WTC11 (cell line): ENCODE measurements around the gene CTNNA3.

ENCODE experiments used
- CTCF ChIP-seq: fragments of 200-600 bp; IDR thresholded peaks from 2 replicates; pipeline ENCODE4 v1.8.0; 2022; ENCODE audit warnings: antibody characterized with exemption
- E2F4 ChIP-seq: sonication (generic); formaldehyde crosslinking; IDR thresholded peaks from 2 replicates; pipeline ENCODE4 v1.8.1; 2022; ENCODE audit warnings: low read depth, mild to moderate bottlenecking, moderate library complexity, missing genetic modification reagents, borderline replicate concordance
- ELF4 ChIP-seq: sonication (generic); formaldehyde crosslinking; IDR thresholded peaks from 2 replicates; pipeline ENCODE4 v1.8.1; 2022; ENCODE audit warnings: low read depth, mild to moderate bottlenecking, moderate library complexity, missing genetic modification reagents
- ESRRA ChIP-seq: sonication (generic); formaldehyde crosslinking; IDR thresholded peaks from 2 replicates; pipeline ENCODE4 v1.8.1; 2022; ENCODE audit warnings: mild to moderate bottlenecking, missing genetic modification reagents, borderline replicate concordance
- ETV6 ChIP-seq: sonication (generic); formaldehyde crosslinking; IDR thresholded peaks from 2 replicates; pipeline ENCODE4 v1.8.1; 2022; ENCODE audit warnings: mild to moderate bottlenecking, missing genetic modification reagents
- FOXP4 ChIP-seq: sonication (generic); formaldehyde crosslinking; IDR thresholded peaks from 2 replicates; pipeline ENCODE4 v1.8.0; 2022; ENCODE audit warnings: mild to moderate bottlenecking, missing genetic modification reagents
- GABPB1 ChIP-seq: sonication (generic); formaldehyde crosslinking; IDR thresholded peaks from 2 replicates; pipeline ENCODE4 v1.8.1; 2023; ENCODE audit warnings: mild to moderate bottlenecking, missing genetic modification reagents
- GTF2I ChIP-seq: fragments of 250-450 bp; sonication (Bioruptor Pico); conservative IDR thresholded peaks from 2 replicates; pipeline ENCODE4 v1.4.0; 2021; ENCODE audit warnings: mild to moderate bottlenecking
- IRF2 ChIP-seq: sonication (generic); formaldehyde crosslinking; IDR thresholded peaks from 2 replicates; pipeline ENCODE4 v1.8.0; 2022; ENCODE audit warnings: low read depth, missing genetic modification reagents, borderline replicate concordance
- NFE2L1 ChIP-seq: sonication (generic); formaldehyde crosslinking; IDR thresholded peaks from 2 replicates; pipeline ENCODE4 v1.8.1; 2023; ENCODE audit warnings: missing genetic modification reagents
- SOX15 ChIP-seq: fragments of 250-450 bp; sonication (Bioruptor Pico); IDR thresholded peaks from 2 replicates; pipeline ENCODE4 v1.9.0; 2021; ENCODE audit warnings: mild to moderate bottlenecking
- ZNF232 ChIP-seq: sonication (generic); formaldehyde crosslinking; IDR thresholded peaks from 2 replicates; pipeline ENCODE4 v1.8.0; 2022; ENCODE audit warnings: mild to moderate bottlenecking, missing genetic modification reagents
- ZNF416 ChIP-seq: fragments of 250-450 bp; sonication (Bioruptor Pico); IDR thresholded peaks from 2 replicates; pipeline ENCODE4 v1.9.0; 2021; ENCODE audit warnings: mild to moderate bottlenecking, inconsistent platforms

- TF ChIP-seq CTCF, result no peak
- no peak for TF ChIP-seq ETV6 (CRISPR knock-in tag)
- no peak for TF ChIP-seq FOXP4 (CRISPR knock-in tag)
- no peak for TF ChIP-seq ZNF416 (CRISPR knock-in tag)
- TF ChIP-seq SOX15 (CRISPR knock-in tag), result no peak
- no peak for TF ChIP-seq GABPB1 (CRISPR knock-in tag)
- TF ChIP-seq ELF4 (CRISPR knock-in tag), result no peak
- TF ChIP-seq NFE2L1 (CRISPR knock-in tag), result no peak
- no peak for TF ChIP-seq ESRRA (CRISPR knock-in tag)
- no peak for TF ChIP-seq IRF2 (CRISPR knock-in tag)
- TF ChIP-seq E2F4 (CRISPR knock-in tag), result no peak
- no peak for TF ChIP-seq ZNF232 (CRISPR knock-in tag)
- TF ChIP-seq GTF2I (CRISPR knock-in tag), result no peak
These were observed 943.3 kb downstream of the CTNNA3 start for GRCh38 chr10:66752714-66753113.
